Gastroesophageal sphincter (tissue), 3 donors: ENCODE measurements around the gene CTSV.
"Not testable (repeated sequence)": the region's sequence is repeated elsewhere in the genome, so short reads cannot be mapped to it uniquely, and the experiment has no call there.

Experiments
- POLR2A ChIP-seq, 2 donors: fragments of 450-650 bp; IDR thresholded peaks; one replicate each; pipeline ENCODE4 v1.6.1; 2017; ENCODE audit warnings: antibody characterized with exemption in 2 of 2, mild to moderate bottlenecking in 2 of 2, moderate library complexity in 1 of 2
- TF ChIP-seq, protein P1 (sequence below), 4 experiments: fragments of 200-600 bp in 2 of 4; fragments of 450-650 bp in 2 of 4; sonication (generic) in 1 of 4; IDR thresholded peaks; one replicate each; pipeline ENCODE4 v1.5.1; 2017 to 2019; ENCODE audit warnings: antibody characterized with exemption in 4 of 4, mild to moderate bottlenecking in 2 of 4, moderate library complexity in 2 of 4

DNA sequence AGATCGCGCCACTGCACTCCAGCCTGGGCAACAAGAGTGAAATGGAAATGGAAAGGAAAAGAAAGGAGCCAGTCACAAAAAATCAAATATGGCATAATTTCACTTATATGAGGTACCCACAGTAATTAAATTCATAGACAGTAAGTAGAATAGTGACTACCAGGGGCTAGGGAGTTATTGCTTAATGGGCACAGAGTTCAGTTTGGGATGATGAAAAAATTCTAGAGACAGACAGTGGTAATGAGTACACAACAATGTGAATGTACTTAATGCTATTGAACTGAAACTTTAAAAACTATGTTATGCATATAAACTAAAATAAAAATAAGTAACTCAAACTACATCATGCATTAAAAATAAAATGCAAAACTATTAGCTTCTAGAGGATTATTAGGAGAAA, 54.1 kb downstream of the CTSV start:
- TF ChIP-seq, protein P1, sequence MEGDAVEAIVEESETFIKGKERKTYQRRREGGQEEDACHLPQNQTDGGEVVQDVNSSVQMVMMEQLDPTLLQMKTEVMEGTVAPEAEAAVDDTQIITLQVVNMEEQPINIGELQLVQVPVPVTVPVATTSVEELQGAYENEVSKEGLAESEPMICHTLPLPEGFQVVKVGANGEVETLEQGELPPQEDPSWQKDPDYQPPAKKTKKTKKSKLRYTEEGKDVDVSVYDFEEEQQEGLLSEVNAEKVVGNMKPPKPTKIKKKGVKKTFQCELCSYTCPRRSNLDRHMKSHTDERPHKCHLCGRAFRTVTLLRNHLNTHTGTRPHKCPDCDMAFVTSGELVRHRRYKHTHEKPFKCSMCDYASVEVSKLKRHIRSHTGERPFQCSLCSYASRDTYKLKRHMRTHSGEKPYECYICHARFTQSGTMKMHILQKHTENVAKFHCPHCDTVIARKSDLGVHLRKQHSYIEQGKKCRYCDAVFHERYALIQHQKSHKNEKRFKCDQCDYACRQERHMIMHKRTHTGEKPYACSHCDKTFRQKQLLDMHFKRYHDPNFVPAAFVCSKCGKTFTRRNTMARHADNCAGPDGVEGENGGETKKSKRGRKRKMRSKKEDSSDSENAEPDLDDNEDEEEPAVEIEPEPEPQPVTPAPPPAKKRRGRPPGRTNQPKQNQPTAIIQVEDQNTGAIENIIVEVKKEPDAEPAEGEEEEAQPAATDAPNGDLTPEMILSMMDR (IDR thresholded peaks at IDR 0.05), result not testable (repeated sequence)
- TF ChIP-seq POLR2A (IDR thresholded peaks at IDR 0.05), result not testable (repeated sequence)
